Measurements from ENCODE around the gene TNFSF18.
"Not testable (repeated sequence)": the region's sequence is repeated elsewhere in the genome, so short reads cannot be mapped to it uniquely, and the experiment has no call there.

TNFSF18 gene

GRCh38 chr1:173050865-173051264 is at the start of gene TNFSF18:
TNFSF18 (minus strand) TSS chr1:173050941; CDS start chr1:173050896, 45 bp downstream.
- no peak for DNase-seq

- no peak for DNase-seq
These were observed 48.4 kb upstream of the TNFSF18 start for GRCh38 chr1:173099166-173099565.

GRCh38 chr1:173098117-173098516 is 47.4 kb upstream of the TNFSF18 start:
- no peak for DNase-seq

- DNase-seq, result no peak
These were observed 46.3 kb upstream of the TNFSF18 start for GRCh38 chr1:173097001-173097400.

- no peak for DNase-seq
These were observed 44.9 kb upstream of the TNFSF18 start for GRCh38 chr1:173095632-173096031.

- DNase-seq, result no peak
These were observed 43.8 kb upstream of the TNFSF18 start for GRCh38 chr1:173094541-173094940.

GRCh38 chr1:173093691-173094445 is 43.1 kb upstream of the TNFSF18 start:
- DNase-seq, result no peak

GRCh38 chr1:173084292-173084691 is 33.6 kb upstream of the TNFSF18 start:
- no peak for DNase-seq

GRCh38 chr1:173082913-173083312 is 32.2 kb upstream of the TNFSF18 start:
- no peak for DNase-seq

GRCh38 chr1:173074217-173074616 is 23.5 kb upstream of the TNFSF18 start:
- DNase-seq, result not testable (repeated sequence)

GRCh38 chr1:173064011-173064410 is 13.3 kb upstream of the TNFSF18 start:
- no peak for DNase-seq

- DNase-seq, result no peak
These were observed 12.4 kb upstream of the TNFSF18 start for GRCh38 chr1:173063171-173063570.

GRCh38 chr1:173062150-173062938 is 11.6 kb upstream of the TNFSF18 start:
- no peak for DNase-seq

GRCh38 chr1:173058556-173058955 is 7.8 kb upstream of the TNFSF18 start:
- no peak for DNase-seq

GRCh38 chr1:173057984-173058383 is 7.2 kb upstream of the TNFSF18 start:
- DNase-seq, result no peak

GRCh38 chr1:173056365-173056764 is 5.6 kb upstream of the TNFSF18 start:
- no peak for DNase-seq

- no peak for DNase-seq
These were observed 2.0 kb upstream of the TNFSF18 start for GRCh38 chr1:173052681-173053196.

GRCh38 chr1:173049322-173049633 is 1.5 kb downstream of the TNFSF18 start:
- DNase-seq, result no peak

- DNase-seq, result no peak
These were observed 2.0 kb downstream of the TNFSF18 start for GRCh38 chr1:173048621-173049321.

- DNase-seq, result no peak
These were observed 6.1 kb downstream of the TNFSF18 start for GRCh38 chr1:173044656-173045055.

- DNase-seq, result no peak
These were observed 7.5 kb downstream of the TNFSF18 start for GRCh38 chr1:173043253-173043652.

GRCh38 chr1:173042806-173043205 is 7.9 kb downstream of the TNFSF18 start:
- no peak for DNase-seq

- DNase-seq, result no peak
These were observed 11.1 kb downstream of the TNFSF18 start for GRCh38 chr1:173039626-173040025.
